ENCODE data around the gene CDC34. TPM values are rescaled to one million over a fixed set of nuclear protein-coding genes. Genes with fewer than 3 reads are reported as not detected.

CDC34 gene
- total RNA-seq, 1 donor from 2014 or later: 111 TPM

GRCh38 chr19:493391-494170 lies 38.0 kb upstream of the CDC34 start:
- Mint-ChIP-seq H3K9me3 (no peaks in the 10 kb centered on the region), H3K27me3 (ENCODE audit: low read depth) (peaks cover 25% of the 10 kb centered on the region), H3K36me3 (ENCODE audit: low read depth) (peaks cover 5% of the 10 kb centered on the region), H3K27ac (ENCODE audit: unreplicated experiment) (no peak overlapping the region), H3K4me3 (peak overlapping the region; percentile 81), H3K4me1 (peaks cover 10% of the 10 kb centered on the region)
- TF ChIP-seq, protein P1, sequence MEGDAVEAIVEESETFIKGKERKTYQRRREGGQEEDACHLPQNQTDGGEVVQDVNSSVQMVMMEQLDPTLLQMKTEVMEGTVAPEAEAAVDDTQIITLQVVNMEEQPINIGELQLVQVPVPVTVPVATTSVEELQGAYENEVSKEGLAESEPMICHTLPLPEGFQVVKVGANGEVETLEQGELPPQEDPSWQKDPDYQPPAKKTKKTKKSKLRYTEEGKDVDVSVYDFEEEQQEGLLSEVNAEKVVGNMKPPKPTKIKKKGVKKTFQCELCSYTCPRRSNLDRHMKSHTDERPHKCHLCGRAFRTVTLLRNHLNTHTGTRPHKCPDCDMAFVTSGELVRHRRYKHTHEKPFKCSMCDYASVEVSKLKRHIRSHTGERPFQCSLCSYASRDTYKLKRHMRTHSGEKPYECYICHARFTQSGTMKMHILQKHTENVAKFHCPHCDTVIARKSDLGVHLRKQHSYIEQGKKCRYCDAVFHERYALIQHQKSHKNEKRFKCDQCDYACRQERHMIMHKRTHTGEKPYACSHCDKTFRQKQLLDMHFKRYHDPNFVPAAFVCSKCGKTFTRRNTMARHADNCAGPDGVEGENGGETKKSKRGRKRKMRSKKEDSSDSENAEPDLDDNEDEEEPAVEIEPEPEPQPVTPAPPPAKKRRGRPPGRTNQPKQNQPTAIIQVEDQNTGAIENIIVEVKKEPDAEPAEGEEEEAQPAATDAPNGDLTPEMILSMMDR (conservative IDR thresholded peaks at IDR 0.05): no peak
- no peak for DNase-seq (ENCODE audit: low read depth, low spot score)

- no peak for DNase-seq (ENCODE audit: low read depth, low spot score)
- Mint-ChIP-seq H3K4me1 (peaks cover 10% of the 10 kb centered on the region), H3K27ac (ENCODE audit: unreplicated experiment) (no peak overlapping the region), H3K27me3 (ENCODE audit: low read depth) (peaks cover 31% of the 10 kb centered on the region), H3K36me3 (ENCODE audit: low read depth) (peaks cover 8% of the 10 kb centered on the region), H3K4me3 (no peak overlapping the region), H3K9me3 (no peaks in the 10 kb centered on the region)
- TF ChIP-seq, protein P1 (conservative IDR thresholded peaks at IDR 0.05): no peak
These were observed 37.1 kb upstream of the CDC34 start for GRCh38 chr19:494171-495080.

DNA sequence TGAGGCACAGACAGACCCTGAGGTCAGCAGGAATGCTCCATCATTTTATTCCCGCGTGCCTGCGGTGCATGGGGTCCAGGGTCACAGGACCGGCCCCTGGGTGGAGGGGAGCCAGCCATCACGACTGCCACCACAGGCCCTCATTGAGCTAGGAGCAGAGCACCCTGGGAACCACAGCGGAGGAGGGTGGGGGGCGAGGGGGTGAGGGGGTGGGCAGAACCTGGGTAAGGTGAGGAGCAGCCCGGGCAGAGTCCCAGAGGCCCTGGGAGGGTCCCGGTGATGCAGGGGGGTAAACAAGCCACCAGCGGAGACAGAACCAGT lies 36.5 kb upstream of the CDC34 start:
- peaks cover 5% of the 10 kb centered on the region for H3K4me1 Mint-ChIP-seq
- no peak overlapping the region for H3K27ac Mint-ChIP-seq (ENCODE audit: unreplicated experiment)
- H3K36me3 Mint-ChIP-seq (ENCODE audit: low read depth): peaks cover 9% of the 10 kb centered on the region
- TF ChIP-seq, protein P1 (conservative IDR thresholded peaks at IDR 0.05): no peak
- DNase-seq (ENCODE audit: low read depth, low spot score): no peak
- peak overlapping the region; percentile 38 for H3K4me3 Mint-ChIP-seq
- H3K27me3 Mint-ChIP-seq (ENCODE audit: low read depth): peaks cover 37% of the 10 kb centered on the region
- no peaks in the 10 kb centered on the region for H3K9me3 Mint-ChIP-seq

GRCh38 chr19:495402-496111 lies 36.0 kb upstream of the CDC34 start:
- TF ChIP-seq, protein P1 (conservative IDR thresholded peaks at IDR 0.05): peak; percentile 80
- Mint-ChIP-seq H3K27me3 (ENCODE audit: low read depth) (peaks cover 42% of the 10 kb centered on the region), H3K4me3 (peak overlapping the region; percentile 38), H3K36me3 (ENCODE audit: low read depth) (peaks cover 9% of the 10 kb centered on the region), H3K4me1 (peaks cover 5% of the 10 kb centered on the region), H3K27ac (ENCODE audit: unreplicated experiment) (no peak overlapping the region), H3K9me3 (no peaks in the 10 kb centered on the region)
- DNase-seq (ENCODE audit: low read depth, low spot score): peak; percentile 67

GRCh38 chr19:496112-496665 lies 35.4 kb upstream of the CDC34 start, which contains the start of gene MADCAM1:
MADCAM1 (plus strand) TSS chr19:496486; CDS start chr19:496500, 14 bp downstream.
- peaks cover 9% of the 10 kb centered on the region for H3K36me3 Mint-ChIP-seq (ENCODE audit: low read depth)
- no peak within 1 kb of the TSS for H3K27ac Mint-ChIP-seq (ENCODE audit: unreplicated experiment)
- H3K27me3 Mint-ChIP-seq (ENCODE audit: low read depth): peaks cover 44% of the 10 kb centered on the region
- no peaks in the 10 kb centered on the region for H3K9me3 Mint-ChIP-seq
- peaks cover 5% of the 10 kb centered on the region for H3K4me1 Mint-ChIP-seq
- TF ChIP-seq, protein P1 (conservative IDR thresholded peaks at IDR 0.05): no peak
- H3K4me3 Mint-ChIP-seq: peak within 1 kb of the TSS; percentile 38
- DNase-seq (ENCODE audit: low read depth, low spot score): no peak

All from neural crest cell (in vitro differentiated cells).